ENCODE data around the gene LUZP2. TPM values are rescaled to one million over a fixed set of nuclear protein-coding genes. Genes with fewer than 3 reads are reported as not detected.

LUZP2 gene
- total and polyA plus RNA-seq, 4 donors: 0.05 TPM; not detected in 3

DNA sequence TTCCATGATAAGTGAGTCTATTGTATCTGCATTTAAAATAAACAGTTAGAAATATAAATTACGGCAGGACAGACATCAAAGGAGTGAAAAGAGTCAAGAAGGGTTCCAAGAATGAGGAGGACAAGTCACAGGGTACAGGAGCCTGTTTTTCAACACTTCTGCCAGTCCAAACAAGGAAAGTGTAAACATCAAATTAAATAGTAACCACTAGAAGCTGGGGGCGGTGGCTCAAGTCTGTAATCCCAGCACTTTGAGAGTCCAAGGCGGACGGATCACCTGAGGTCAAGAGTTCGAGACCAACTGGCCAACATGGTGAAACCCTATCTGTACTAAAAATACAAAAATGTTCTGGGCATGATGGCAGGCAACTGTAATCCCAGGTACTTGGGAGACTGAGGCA is 219.6 kb downstream of the LUZP2 start (continued):
- TF ChIP-seq, protein P1, sequence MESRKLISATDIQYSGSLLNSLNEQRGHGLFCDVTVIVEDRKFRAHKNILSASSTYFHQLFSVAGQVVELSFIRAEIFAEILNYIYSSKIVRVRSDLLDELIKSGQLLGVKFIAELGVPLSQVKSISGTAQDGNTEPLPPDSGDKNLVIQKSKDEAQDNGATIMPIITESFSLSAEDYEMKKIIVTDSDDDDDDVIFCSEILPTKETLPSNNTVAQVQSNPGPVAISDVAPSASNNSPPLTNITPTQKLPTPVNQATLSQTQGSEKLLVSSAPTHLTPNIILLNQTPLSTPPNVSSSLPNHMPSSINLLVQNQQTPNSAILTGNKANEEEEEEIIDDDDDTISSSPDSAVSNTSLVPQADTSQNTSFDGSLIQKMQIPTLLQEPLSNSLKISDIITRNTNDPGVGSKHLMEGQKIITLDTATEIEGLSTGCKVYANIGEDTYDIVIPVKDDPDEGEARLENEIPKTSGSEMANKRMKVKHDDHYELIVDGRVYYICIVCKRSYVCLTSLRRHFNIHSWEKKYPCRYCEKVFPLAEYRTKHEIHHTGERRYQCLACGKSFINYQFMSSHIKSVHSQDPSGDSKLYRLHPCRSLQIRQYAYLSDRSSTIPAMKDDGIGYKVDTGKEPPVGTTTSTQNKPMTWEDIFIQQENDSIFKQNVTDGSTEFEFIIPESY (IDR thresholded peaks at IDR 0.05): no peak
- peak; percentile 64 to 74 for TF ChIP-seq RXRA (IDR thresholded peaks at IDR 0.05)
- TF ChIP-seq FOXA2 (IDR thresholded peaks at IDR 0.05): peak; percentile 69
- TF ChIP-seq EGR1 (IDR thresholded peaks at IDR 0.05; ENCODE audit: low read depth in 2 of 2): peak in 1 of 2 donors; percentile 30
- TF ChIP-seq, protein P2, sequence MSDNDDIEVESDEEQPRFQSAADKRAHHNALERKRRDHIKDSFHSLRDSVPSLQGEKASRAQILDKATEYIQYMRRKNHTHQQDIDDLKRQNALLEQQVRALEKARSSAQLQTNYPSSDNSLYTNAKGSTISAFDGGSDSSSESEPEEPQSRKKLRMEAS (IDR thresholded peaks at IDR 0.05): no peak
- TF ChIP-seq GABPA (IDR thresholded peaks at IDR 0.05 in 1 of 2, conservative IDR thresholded peaks at IDR 0.05 in 1 of 2): no peak

DNA sequence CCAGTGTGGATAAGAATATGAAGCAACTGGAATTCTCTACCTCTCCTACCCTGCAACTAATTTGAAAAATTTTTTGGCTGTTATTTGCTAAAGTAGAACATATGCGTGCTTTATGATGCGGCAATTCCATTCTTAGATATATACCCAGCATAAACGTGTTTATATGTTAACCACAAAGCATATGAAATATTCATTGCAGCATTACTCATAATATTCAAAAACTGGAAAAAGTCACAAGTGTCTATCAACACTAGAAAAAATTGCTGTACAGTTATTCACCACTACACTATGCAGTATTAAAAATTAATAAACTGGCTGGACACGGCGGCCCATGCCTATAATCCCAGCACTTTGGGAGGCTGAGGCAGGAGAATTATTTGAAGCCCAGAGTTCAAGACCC is 226.4 kb downstream of the LUZP2 start:
- H3K36me3 ChIP-seq (ENCODE audit: control insufficient read depth in 4 of 4, insufficient read depth in 3 of 4, low read depth in 1 of 4, low read length in 3 of 4): no peaks in the 10 kb centered on the region
- no peaks in the 10 kb centered on the region for H3K27me3 ChIP-seq (ENCODE audit: control insufficient read depth in 4 of 4, insufficient read depth in 4 of 4, low read length in 3 of 4)
- no peaks in the 10 kb centered on the region for H3K9me3 ChIP-seq (ENCODE audit: control insufficient read depth in 4 of 4, low read length in 3 of 4)
- no peak for DNase-seq (ENCODE audit: low spot score)
- H3K4me1 ChIP-seq (ENCODE audit: control insufficient read depth in 4 of 4, insufficient read depth in 4 of 4, low read length in 3 of 4): no peaks in the 10 kb centered on the region
- 94% methylated on average over 5 of the region's 5 CpGs for WGBS
- no peak overlapping the region for H3K9ac ChIP-seq (ENCODE audit: low read depth in 1 of 2, low read length in 2 of 2)
- H3K27ac ChIP-seq (ENCODE audit: low read depth in 1 of 2, low read length in 2 of 2): no peak overlapping the region
- H3K4me3 ChIP-seq (ENCODE audit: low read depth in 1 of 3, low read length in 3 of 3): no peak overlapping the region
- TF ChIP-seq, protein P2 (IDR thresholded peaks at IDR 0.05): no peak
- no peak for TF ChIP-seq EGR1 (IDR thresholded peaks at IDR 0.05; ENCODE audit: low read depth in 2 of 2)

DNA sequence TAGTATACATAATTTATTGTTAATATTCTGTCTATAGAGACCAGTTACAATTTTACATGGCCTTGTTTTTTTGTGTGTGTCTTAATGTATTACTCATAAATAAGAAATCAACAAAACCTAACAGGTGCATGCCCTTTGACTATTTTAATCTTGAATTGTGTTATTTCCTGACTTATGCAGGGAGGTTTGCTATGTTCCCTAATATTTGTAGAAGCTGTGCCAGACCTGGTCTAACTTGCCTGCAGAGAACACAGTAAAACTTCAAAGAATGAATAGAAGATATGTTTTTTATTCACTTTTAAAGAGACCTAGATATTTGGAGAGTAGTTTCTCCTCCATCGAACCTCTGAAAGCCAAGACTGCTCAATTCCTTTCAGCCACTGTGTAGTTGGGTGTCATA is 234.7 kb downstream of the LUZP2 start:
- Histone ChIP-seq H3K9ac (ENCODE audit: low read depth in 1 of 2, low read length in 2 of 2) (no peak overlapping the region), H3K27me3 (ENCODE audit: control insufficient read depth in 4 of 4, insufficient read depth in 4 of 4, low read length in 3 of 4) (no peaks in the 10 kb centered on the region), H3K27ac (ENCODE audit: low read depth in 1 of 2, low read length in 2 of 2) (no peak overlapping the region), H3K4me3 (ENCODE audit: low read depth in 1 of 3, low read length in 3 of 3) (no peak overlapping the region), H3K4me1 (ENCODE audit: control insufficient read depth in 4 of 4, insufficient read depth in 4 of 4, low read length in 3 of 4) (peaks cover 0 to 3% (median 0%) of the 10 kb centered on the region in 4 donors), H3K9me3 (ENCODE audit: control insufficient read depth in 4 of 4, low read length in 3 of 4) (no peaks in the 10 kb centered on the region), H3K36me3 (ENCODE audit: control insufficient read depth in 4 of 4, insufficient read depth in 3 of 4, low read depth in 1 of 4, low read length in 3 of 4) (no peaks in the 10 kb centered on the region)
- no peak for DNase-seq (ENCODE audit: low spot score)
- WGBS: 54% methylated on average over 1 of the region's 1 CpG
- no peak for TF ChIP-seq SP1 (IDR thresholded peaks at IDR 0.05)
- no peak for TF ChIP-seq NR2F2 (IDR thresholded peaks at IDR 0.05)
- TF ChIP-seq, protein P3, sequence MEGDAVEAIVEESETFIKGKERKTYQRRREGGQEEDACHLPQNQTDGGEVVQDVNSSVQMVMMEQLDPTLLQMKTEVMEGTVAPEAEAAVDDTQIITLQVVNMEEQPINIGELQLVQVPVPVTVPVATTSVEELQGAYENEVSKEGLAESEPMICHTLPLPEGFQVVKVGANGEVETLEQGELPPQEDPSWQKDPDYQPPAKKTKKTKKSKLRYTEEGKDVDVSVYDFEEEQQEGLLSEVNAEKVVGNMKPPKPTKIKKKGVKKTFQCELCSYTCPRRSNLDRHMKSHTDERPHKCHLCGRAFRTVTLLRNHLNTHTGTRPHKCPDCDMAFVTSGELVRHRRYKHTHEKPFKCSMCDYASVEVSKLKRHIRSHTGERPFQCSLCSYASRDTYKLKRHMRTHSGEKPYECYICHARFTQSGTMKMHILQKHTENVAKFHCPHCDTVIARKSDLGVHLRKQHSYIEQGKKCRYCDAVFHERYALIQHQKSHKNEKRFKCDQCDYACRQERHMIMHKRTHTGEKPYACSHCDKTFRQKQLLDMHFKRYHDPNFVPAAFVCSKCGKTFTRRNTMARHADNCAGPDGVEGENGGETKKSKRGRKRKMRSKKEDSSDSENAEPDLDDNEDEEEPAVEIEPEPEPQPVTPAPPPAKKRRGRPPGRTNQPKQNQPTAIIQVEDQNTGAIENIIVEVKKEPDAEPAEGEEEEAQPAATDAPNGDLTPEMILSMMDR (IDR thresholded peaks at IDR 0.05; ENCODE audit: low read depth, low read length, missing input control): no peak
- TF ChIP-seq, protein P2 (IDR thresholded peaks at IDR 0.05): no peak

DNA sequence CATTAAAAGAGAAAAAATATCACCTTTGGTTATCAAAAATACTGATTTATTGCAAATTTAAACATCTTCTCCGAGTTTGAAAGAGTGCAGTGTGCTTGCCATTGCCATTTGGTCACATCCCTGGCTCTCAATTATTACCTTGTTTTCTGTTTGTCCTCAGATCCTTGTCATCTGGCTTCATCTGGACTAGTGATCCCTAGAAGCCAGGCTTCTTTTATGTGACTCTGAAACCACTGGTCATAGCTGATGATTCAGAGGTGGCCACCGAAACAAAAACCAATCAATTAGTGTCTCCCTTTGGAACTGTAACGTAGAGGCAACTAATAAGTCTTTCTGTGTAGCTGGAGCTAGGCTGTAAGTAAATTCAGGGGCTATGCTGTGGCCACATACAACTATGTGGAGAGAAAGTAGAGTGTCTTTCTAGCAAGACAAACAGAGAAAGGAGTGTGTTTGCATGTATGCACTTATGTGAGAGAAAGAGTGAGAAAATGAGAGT is 237.9 kb downstream of the LUZP2 start:
- Histone ChIP-seq H3K36me3 (ENCODE audit: control insufficient read depth in 4 of 4, insufficient read depth in 3 of 4, low read depth in 1 of 4, low read length in 3 of 4) (no peaks in the 10 kb centered on the region), H3K4me3 (ENCODE audit: low read depth in 1 of 3, low read length in 3 of 3) (no peak overlapping the region), H3K27ac (ENCODE audit: low read depth in 1 of 2, low read length in 2 of 2) (peak overlapping the region in 1 of 2 donors; percentile 31), H3K9ac (ENCODE audit: low read depth in 1 of 2, low read length in 2 of 2) (peak overlapping the region in 1 of 2 donors; percentile 37), H3K27me3 (ENCODE audit: control insufficient read depth in 4 of 4, insufficient read depth in 4 of 4, low read length in 3 of 4) (no peaks in the 10 kb centered on the region), H3K9me3 (ENCODE audit: control insufficient read depth in 4 of 4, low read length in 3 of 4) (no peaks in the 10 kb centered on the region), H3K4me1 (ENCODE audit: control insufficient read depth in 4 of 4, insufficient read depth in 4 of 4, low read length in 3 of 4) (peaks cover 0 to 11% (median 2%) of the 10 kb centered on the region in 4 donors)
- TF ChIP-seq, protein P3 (IDR thresholded peaks at IDR 0.05; ENCODE audit: low read depth, low read length, missing input control): no peak
- TF ChIP-seq HNF4A (conservative IDR thresholded peaks at IDR 0.05): peak; percentile 34 to 39
- TF ChIP-seq SP1 (IDR thresholded peaks at IDR 0.05): peak; percentile 32
- whole genome bisulfite sequencing: 28% methylated on average over 3 of the region's 3 CpGs
- no peak for DNase-seq (ENCODE audit: low spot score)

Measured in liver (tissue), 9 donors.